ENCODE measurements around the gene ESPL1. TPM values are rescaled to one million over a fixed set of nuclear protein-coding genes. Genes with fewer than 3 reads are reported as not detected.

ESPL1 gene
- total RNA-seq, 2 donors from 2014 or later = 33.3 to 50.7 TPM

DNA sequence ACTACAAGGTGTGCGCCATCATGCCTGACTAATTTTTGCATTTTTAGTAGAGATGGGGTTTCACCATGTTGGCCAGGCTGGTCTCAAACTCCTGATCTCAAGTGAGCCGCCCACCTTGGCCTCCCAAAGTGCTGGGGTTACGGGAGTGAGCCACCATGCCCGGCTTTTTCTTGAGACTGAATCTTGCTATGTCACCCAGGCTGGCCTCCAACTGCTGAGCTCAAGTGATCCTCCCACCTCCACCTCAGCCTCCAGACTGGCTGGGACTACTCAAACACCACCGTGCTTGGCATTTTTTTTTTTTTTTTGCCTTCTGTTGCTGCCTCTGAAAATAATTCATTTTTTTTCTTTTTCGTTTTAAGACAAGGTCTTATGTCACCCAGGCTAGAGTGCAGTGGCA lies 8.2 kb upstream of the ESPL1 start:
- Histone ChIP-seq H3K27ac (ENCODE audit: low read depth, low read length) (no peak overlapping the region), H3K9me3 (ENCODE audit: control insufficient read depth, low read length) (no peaks in the 10 kb centered on the region), H3K4me1 (ENCODE audit: control insufficient read depth, insufficient read depth, low read length) (no peaks in the 10 kb centered on the region), H3K9ac (ENCODE audit: extremely low read depth, low read length, poor library complexity, severe bottlenecking) (no peak overlapping the region), H3K36me3 (ENCODE audit: control insufficient read depth, insufficient read depth, low read length) (no peaks in the 10 kb centered on the region), H3K4me3 (ENCODE audit: low read length) (no peak overlapping the region), H3K27me3 (ENCODE audit: control insufficient read depth, insufficient read depth, low read length, poor library complexity, severe bottlenecking) (no peaks in the 10 kb centered on the region)
- Mint-ChIP-seq H3K27ac (no peak overlapping the region), H3K27me3 (ENCODE audit: insufficient read depth) (no peaks in the 10 kb centered on the region), H3K4me1 (no peaks in the 10 kb centered on the region), H3K9me3 (no peaks in the 10 kb centered on the region), H3K4me3 (no peak overlapping the region), H3K36me3 (ENCODE audit: low read depth) (peaks cover 2% of the 10 kb centered on the region)
- TF ChIP-seq, protein P1, sequence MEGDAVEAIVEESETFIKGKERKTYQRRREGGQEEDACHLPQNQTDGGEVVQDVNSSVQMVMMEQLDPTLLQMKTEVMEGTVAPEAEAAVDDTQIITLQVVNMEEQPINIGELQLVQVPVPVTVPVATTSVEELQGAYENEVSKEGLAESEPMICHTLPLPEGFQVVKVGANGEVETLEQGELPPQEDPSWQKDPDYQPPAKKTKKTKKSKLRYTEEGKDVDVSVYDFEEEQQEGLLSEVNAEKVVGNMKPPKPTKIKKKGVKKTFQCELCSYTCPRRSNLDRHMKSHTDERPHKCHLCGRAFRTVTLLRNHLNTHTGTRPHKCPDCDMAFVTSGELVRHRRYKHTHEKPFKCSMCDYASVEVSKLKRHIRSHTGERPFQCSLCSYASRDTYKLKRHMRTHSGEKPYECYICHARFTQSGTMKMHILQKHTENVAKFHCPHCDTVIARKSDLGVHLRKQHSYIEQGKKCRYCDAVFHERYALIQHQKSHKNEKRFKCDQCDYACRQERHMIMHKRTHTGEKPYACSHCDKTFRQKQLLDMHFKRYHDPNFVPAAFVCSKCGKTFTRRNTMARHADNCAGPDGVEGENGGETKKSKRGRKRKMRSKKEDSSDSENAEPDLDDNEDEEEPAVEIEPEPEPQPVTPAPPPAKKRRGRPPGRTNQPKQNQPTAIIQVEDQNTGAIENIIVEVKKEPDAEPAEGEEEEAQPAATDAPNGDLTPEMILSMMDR (conservative IDR thresholded peaks at IDR 0.05) = no peak
- 90 to 93% methylated on average over 6 of the region's 6 CpGs for WGBS, 2 experiments (ENCODE audit: insufficient coverage in 1 of 2, insufficient read length in 1 of 2)
- no peak for DNase-seq

DNA sequence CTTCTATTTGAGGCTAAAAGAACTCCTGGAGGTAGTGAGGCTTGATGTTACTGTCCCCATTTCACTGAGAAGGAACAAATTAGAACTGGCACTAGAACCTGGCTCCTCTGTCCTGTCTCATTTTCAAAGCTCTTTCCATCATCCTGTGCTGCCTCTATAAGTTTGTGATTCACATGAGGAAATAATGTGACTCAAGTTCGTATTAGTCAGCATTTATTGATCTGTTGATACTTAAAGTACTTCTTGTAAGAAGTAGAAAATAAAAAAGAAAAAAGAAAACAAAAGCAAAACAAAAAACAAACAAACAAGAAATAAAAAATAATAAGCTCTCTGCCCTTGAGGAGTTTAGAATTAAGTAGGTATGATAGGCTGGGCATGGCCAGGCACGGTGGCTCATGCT lies 2.3 kb upstream of the ESPL1 start:
- WGBS, 2 experiments (ENCODE audit: insufficient coverage in 1 of 2, insufficient read length in 1 of 2) = 86 to 93% methylated on average over 1 of the region's 2 CpGs

DNA sequence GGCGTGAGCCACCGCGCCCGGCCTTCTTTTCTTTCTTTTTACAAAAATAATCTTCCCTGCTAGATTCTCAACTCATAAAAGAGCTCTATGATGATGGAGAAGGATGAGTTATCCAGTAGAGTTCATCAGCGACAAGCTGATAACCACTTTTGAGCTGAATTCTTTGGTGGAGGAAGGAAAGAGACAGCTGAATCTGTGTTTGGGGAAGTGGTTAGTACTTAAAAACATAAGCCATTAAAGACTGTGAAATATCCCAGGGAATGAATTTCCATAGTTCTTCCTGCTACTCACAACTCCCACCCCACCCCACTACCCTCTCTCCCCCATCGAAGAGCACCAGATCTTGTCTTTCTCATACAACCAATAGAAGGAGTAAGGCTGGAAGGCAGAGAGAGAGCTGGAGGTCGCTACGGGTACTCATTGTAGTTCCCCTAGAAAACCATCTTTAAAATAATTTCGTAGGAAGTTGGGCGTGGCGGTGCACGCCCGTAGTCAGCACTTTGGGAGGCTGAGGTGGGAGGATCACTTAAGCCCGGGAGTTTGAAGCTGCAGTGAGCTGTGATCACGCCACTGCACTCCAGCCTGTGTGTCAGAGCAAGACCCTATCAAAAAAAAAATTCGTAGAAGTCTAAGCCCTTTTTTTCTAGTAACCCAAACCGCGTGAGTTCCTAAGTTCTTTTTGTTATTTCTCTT lies 647 bp upstream of the ESPL1 start:
- no peak overlapping the region for H3K27ac ChIP-seq (ENCODE audit: low read depth, low read length)
- Mint-ChIP-seq H3K27me3 (ENCODE audit: insufficient read depth) (no peaks in the 10 kb centered on the region), H3K36me3 (ENCODE audit: low read depth) (peaks cover 12% of the 10 kb centered on the region), H3K4me3 (peak overlapping the region; percentile 94), H3K9me3 (no peaks in the 10 kb centered on the region), H3K4me1 (peaks cover 8% of the 10 kb centered on the region), H3K27ac (peak overlapping the region; percentile 95)
- no peak overlapping the region for H3K9ac ChIP-seq (ENCODE audit: extremely low read depth, low read length, poor library complexity, severe bottlenecking)
- TF ChIP-seq, protein P1 (conservative IDR thresholded peaks at IDR 0.05) = no peak
- peak overlapping the region; percentile 95 for H3K4me3 ChIP-seq (ENCODE audit: low read length)
- H3K4me1 ChIP-seq (ENCODE audit: control insufficient read depth, insufficient read depth, low read length) = peaks cover 9% of the 10 kb centered on the region
- no peaks in the 10 kb centered on the region for H3K36me3 ChIP-seq (ENCODE audit: control insufficient read depth, insufficient read depth, low read length)
- H3K9me3 ChIP-seq (ENCODE audit: control insufficient read depth, low read length) = no peaks in the 10 kb centered on the region
- no peak for DNase-seq
- no peaks in the 10 kb centered on the region for H3K27me3 ChIP-seq (ENCODE audit: control insufficient read depth, insufficient read depth, low read length, poor library complexity, severe bottlenecking)
- 74 to 80% methylated on average over 12 to 14 of the region's 18 CpGs for WGBS, 2 experiments (ENCODE audit: insufficient coverage in 1 of 2, insufficient read length in 1 of 2)

More for the DNA sequence above, 2.3 kb upstream of the ESPL1 start:
- H3K4me1 Mint-ChIP-seq = peaks cover 8% of the 10 kb centered on the region
- Histone ChIP-seq H3K27ac (ENCODE audit: low read depth, low read length) (no peak overlapping the region), H3K36me3 (ENCODE audit: control insufficient read depth, insufficient read depth, low read length) (no peaks in the 10 kb centered on the region), H3K4me3 (ENCODE audit: low read length) (no peak overlapping the region), H3K9me3 (ENCODE audit: control insufficient read depth, low read length) (no peaks in the 10 kb centered on the region), H3K9ac (ENCODE audit: extremely low read depth, low read length, poor library complexity, severe bottlenecking) (no peak overlapping the region), H3K27me3 (ENCODE audit: control insufficient read depth, insufficient read depth, low read length, poor library complexity, severe bottlenecking) (no peaks in the 10 kb centered on the region), H3K4me1 (ENCODE audit: control insufficient read depth, insufficient read depth, low read length) (peaks cover 9% of the 10 kb centered on the region)
- TF ChIP-seq, protein P1 (conservative IDR thresholded peaks at IDR 0.05) = no peak
- peaks cover 5% of the 10 kb centered on the region for H3K36me3 Mint-ChIP-seq (ENCODE audit: low read depth)
- no peak overlapping the region for H3K4me3 Mint-ChIP-seq
- no peak overlapping the region for H3K27ac Mint-ChIP-seq
- no peaks in the 10 kb centered on the region for H3K9me3 Mint-ChIP-seq
- H3K27me3 Mint-ChIP-seq (ENCODE audit: insufficient read depth) = no peaks in the 10 kb centered on the region
- no peak for DNase-seq

Measured in endodermal cell (in vitro differentiated cells).